ENCODE results near the gene FRMD7. TPM values are rescaled to one million over a fixed set of nuclear protein-coding genes. Genes with fewer than 3 reads are reported as not detected.

Gene FRMD7
- polyA plus RNA-seq, 1 donor from 2014 or later = 0.54 TPM

DNA sequence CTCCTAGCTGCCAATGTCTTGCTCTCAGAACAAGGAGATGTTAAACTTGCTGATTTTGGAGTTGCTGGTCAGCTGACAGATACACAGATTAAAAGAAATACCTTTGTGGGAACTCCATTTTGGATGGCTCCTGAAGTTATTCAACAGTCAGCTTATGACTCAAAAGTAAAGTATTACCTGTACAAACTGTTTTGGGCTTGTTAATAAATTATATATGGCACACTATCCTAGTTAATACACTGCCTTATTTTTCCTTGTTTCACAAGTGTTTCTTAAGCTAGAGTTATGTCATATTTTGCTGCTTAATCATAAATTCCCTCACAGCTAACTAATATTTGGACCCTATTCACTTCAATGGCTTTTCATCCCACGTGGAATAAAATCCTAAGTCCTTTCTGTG is 59.4 kb downstream of the FRMD7 start:
- Histone ChIP-seq H3K9me3 (ENCODE audit: low read length) (no peaks in the 10 kb centered on the region), H3K9ac (ENCODE audit: low read length) (no peak overlapping the region), H3F3A (ENCODE audit: insufficient read depth, low read length, poor library complexity, severe bottlenecking) (no peaks in the 10 kb centered on the region), H3K79me2 (replicated peaks; ENCODE audit: insufficient read depth, low read length) (no peaks in the 10 kb centered on the region), H3K27ac (ENCODE audit: low read length) (no peak overlapping the region), H3K4me2 (ENCODE audit: low read length) (no peak overlapping the region), H2AFZ (ENCODE audit: low read depth, low read length) (no peak overlapping the region), H3K27me3 (ENCODE audit: insufficient read depth, low read depth, low read length) (no peaks in the 10 kb centered on the region), H3K4me3 (ENCODE audit: low read length) (no peak overlapping the region), H4K20me1 (ENCODE audit: insufficient read depth) (no peaks in the 10 kb centered on the region), H3K36me3 (ENCODE audit: insufficient read depth, low read length) (no peaks in the 10 kb centered on the region), H3K9me2 (ENCODE audit: insufficient read depth, low read length) (no peaks in the 10 kb centered on the region)
- TF ChIP-seq, protein P1, sequence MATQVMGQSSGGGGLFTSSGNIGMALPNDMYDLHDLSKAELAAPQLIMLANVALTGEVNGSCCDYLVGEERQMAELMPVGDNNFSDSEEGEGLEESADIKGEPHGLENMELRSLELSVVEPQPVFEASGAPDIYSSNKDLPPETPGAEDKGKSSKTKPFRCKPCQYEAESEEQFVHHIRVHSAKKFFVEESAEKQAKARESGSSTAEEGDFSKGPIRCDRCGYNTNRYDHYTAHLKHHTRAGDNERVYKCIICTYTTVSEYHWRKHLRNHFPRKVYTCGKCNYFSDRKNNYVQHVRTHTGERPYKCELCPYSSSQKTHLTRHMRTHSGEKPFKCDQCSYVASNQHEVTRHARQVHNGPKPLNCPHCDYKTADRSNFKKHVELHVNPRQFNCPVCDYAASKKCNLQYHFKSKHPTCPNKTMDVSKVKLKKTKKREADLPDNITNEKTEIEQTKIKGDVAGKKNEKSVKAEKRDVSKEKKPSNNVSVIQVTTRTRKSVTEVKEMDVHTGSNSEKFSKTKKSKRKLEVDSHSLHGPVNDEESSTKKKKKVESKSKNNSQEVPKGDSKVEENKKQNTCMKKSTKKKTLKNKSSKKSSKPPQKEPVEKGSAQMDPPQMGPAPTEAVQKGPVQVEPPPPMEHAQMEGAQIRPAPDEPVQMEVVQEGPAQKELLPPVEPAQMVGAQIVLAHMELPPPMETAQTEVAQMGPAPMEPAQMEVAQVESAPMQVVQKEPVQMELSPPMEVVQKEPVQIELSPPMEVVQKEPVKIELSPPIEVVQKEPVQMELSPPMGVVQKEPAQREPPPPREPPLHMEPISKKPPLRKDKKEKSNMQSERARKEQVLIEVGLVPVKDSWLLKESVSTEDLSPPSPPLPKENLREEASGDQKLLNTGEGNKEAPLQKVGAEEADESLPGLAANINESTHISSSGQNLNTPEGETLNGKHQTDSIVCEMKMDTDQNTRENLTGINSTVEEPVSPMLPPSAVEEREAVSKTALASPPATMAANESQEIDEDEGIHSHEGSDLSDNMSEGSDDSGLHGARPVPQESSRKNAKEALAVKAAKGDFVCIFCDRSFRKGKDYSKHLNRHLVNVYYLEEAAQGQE (IDR thresholded peaks at IDR 0.05; ENCODE audit: borderline replicate concordance) = no peak
- TF ChIP-seq TAF1 (IDR thresholded peaks at IDR 0.05; ENCODE audit: low read depth) (no peak), RAD21 (conservative IDR thresholded peaks at IDR 0.05) (no peak), EZH2 (IDR thresholded peaks at IDR 0.05; ENCODE audit: borderline replicate concordance, insufficient read depth, low read length, poor library complexity, severe bottlenecking) (no peak), POLR2AphosphoS5 (IDR thresholded peaks at IDR 0.05) (no peak), MXI1 (conservative IDR thresholded peaks at IDR 0.05; ENCODE audit: poor library complexity, severe bottlenecking) (no peak), SMC3 (conservative IDR thresholded peaks at IDR 0.05; ENCODE audit: poor library complexity) (no peak), EP300 (conservative IDR thresholded peaks at IDR 0.05; ENCODE audit: poor library complexity, severe bottlenecking) (no peak)
- TF ChIP-seq, protein P2, sequence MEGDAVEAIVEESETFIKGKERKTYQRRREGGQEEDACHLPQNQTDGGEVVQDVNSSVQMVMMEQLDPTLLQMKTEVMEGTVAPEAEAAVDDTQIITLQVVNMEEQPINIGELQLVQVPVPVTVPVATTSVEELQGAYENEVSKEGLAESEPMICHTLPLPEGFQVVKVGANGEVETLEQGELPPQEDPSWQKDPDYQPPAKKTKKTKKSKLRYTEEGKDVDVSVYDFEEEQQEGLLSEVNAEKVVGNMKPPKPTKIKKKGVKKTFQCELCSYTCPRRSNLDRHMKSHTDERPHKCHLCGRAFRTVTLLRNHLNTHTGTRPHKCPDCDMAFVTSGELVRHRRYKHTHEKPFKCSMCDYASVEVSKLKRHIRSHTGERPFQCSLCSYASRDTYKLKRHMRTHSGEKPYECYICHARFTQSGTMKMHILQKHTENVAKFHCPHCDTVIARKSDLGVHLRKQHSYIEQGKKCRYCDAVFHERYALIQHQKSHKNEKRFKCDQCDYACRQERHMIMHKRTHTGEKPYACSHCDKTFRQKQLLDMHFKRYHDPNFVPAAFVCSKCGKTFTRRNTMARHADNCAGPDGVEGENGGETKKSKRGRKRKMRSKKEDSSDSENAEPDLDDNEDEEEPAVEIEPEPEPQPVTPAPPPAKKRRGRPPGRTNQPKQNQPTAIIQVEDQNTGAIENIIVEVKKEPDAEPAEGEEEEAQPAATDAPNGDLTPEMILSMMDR (IDR thresholded peaks at IDR 0.05; ENCODE audit: poor library complexity, severe bottlenecking) = no peak

DNA sequence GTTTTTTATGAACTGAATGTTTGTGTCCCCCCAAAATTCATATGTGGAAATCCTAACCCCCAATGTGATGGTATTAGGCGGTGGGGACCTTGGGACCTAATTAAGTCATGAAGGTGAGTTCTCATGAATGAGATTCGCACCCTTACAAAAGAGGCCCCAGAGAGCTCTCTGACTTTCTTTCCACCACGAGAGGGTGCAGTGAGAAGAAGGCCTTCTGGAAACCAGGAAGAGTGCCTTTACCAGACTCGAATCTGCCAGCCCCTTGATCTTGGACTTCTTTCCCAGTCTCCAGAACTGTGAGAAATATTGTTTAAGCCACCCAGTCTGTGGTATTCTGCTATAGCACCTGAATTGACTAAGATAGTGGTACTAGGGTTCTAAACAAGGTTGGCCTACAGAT is 64.0 kb downstream of the FRMD7 start:
- H3K9me3 ChIP-seq (ENCODE audit: low read length) = no peaks in the 10 kb centered on the region
- H3K4me2 ChIP-seq (ENCODE audit: low read length) = no peak overlapping the region
- no peak overlapping the region for H3K9ac ChIP-seq (ENCODE audit: low read length)
- no peaks in the 10 kb centered on the region for H3F3A ChIP-seq (ENCODE audit: insufficient read depth, low read length, poor library complexity, severe bottlenecking)
- H3K36me3 ChIP-seq (ENCODE audit: insufficient read depth, low read length) = no peaks in the 10 kb centered on the region
- H3K27me3 ChIP-seq (ENCODE audit: insufficient read depth, low read depth, low read length) = no peaks in the 10 kb centered on the region
- H3K4me3 ChIP-seq (ENCODE audit: low read length) = no peak overlapping the region
- H3K27ac ChIP-seq (ENCODE audit: low read length) = no peak overlapping the region
- no peak overlapping the region for H2AFZ ChIP-seq (ENCODE audit: low read depth, low read length)
- H4K20me1 ChIP-seq (ENCODE audit: insufficient read depth) = no peaks in the 10 kb centered on the region
- H3K79me2 ChIP-seq (replicated peaks; ENCODE audit: insufficient read depth, low read length) = no peaks in the 10 kb centered on the region
- TF ChIP-seq, protein P2 (IDR thresholded peaks at IDR 0.05; ENCODE audit: poor library complexity, severe bottlenecking) = no peak
- TF ChIP-seq MXI1 (conservative IDR thresholded peaks at IDR 0.05; ENCODE audit: poor library complexity, severe bottlenecking) (no peak), SMC3 (conservative IDR thresholded peaks at IDR 0.05; ENCODE audit: poor library complexity) (no peak), TAF1 (IDR thresholded peaks at IDR 0.05; ENCODE audit: low read depth) (no peak), EZH2 (IDR thresholded peaks at IDR 0.05; ENCODE audit: borderline replicate concordance, insufficient read depth, low read length, poor library complexity, severe bottlenecking) (no peak), RAD21 (conservative IDR thresholded peaks at IDR 0.05) (no peak), EP300 (conservative IDR thresholded peaks at IDR 0.05; ENCODE audit: poor library complexity, severe bottlenecking) (no peak), POLR2AphosphoS5 (IDR thresholded peaks at IDR 0.05) (no peak)
- TF ChIP-seq, protein P1 (IDR thresholded peaks at IDR 0.05; ENCODE audit: borderline replicate concordance) = no peak
- H3K9me2 ChIP-seq (ENCODE audit: insufficient read depth, low read length) = no peaks in the 10 kb centered on the region
